Memory B cell (primary cell): ENCODE results near the gene IGLON5.

Experiments used
- ATAC-seq: fragments of 150-1000 bp; cut with Tn5 transposase; 2 replicates; pipeline ENCODE4 v1.10.0; 2021; ENCODE audit warnings: low read depth, mild to moderate bottlenecking, moderate library complexity
- DNase-seq, 2 donors: peaks; one replicate each; pipeline ENCODE4 v3.0.0; 2022; ENCODE audit warnings: low spot score in 2 of 2
- H3K27ac Mint-ChIP-seq: one replicate; pipeline ENCODE4 v1.8.0; 2022; ENCODE audit warnings: mild to moderate bottlenecking, moderate library complexity, mixed read lengths
- H3K27me3 Mint-ChIP-seq: one replicate; pipeline ENCODE4 v1.8.0; 2022; ENCODE audit warnings: mixed read lengths
- H3K36me3 Mint-ChIP-seq: one replicate; pipeline ENCODE4 v1.8.0; 2022; ENCODE audit warnings: mild to moderate bottlenecking, mixed read lengths
- H3K4me1 Mint-ChIP-seq: one replicate; pipeline ENCODE4 v1.8.0; 2022; ENCODE audit warnings: mixed read lengths
- H3K4me3 Mint-ChIP-seq: one replicate; pipeline ENCODE4 v1.8.0; 2022; ENCODE audit warnings: mild to moderate bottlenecking, moderate library complexity, mixed read lengths
- H3K9me3 Mint-ChIP-seq: one replicate; pipeline ENCODE4 v1.8.0; 2022; ENCODE audit warnings: mixed read lengths

The IGLON5 gene

DNA sequence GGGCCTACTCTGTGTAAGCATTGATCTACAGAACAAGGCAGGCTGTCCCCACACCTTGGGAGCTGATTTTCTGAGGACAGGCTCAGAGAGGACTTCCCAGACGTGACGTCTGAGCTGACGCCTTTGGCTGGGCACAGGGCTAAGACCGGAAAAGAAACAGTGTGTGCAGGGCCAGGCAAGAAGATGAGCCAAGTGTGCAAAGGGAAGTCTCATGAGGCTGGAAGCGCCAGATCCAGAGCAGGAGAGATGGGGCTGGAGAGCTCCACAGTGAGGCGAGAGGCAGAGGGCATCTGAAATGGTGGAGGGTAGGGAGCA, 12.7 kb downstream of the IGLON5 start:
- Mint-ChIP-seq H3K27ac (no peak overlapping the region), H3K4me3 (no peak overlapping the region), H3K9me3 (peaks cover 3% of the 10 kb centered on the region)

DNA sequence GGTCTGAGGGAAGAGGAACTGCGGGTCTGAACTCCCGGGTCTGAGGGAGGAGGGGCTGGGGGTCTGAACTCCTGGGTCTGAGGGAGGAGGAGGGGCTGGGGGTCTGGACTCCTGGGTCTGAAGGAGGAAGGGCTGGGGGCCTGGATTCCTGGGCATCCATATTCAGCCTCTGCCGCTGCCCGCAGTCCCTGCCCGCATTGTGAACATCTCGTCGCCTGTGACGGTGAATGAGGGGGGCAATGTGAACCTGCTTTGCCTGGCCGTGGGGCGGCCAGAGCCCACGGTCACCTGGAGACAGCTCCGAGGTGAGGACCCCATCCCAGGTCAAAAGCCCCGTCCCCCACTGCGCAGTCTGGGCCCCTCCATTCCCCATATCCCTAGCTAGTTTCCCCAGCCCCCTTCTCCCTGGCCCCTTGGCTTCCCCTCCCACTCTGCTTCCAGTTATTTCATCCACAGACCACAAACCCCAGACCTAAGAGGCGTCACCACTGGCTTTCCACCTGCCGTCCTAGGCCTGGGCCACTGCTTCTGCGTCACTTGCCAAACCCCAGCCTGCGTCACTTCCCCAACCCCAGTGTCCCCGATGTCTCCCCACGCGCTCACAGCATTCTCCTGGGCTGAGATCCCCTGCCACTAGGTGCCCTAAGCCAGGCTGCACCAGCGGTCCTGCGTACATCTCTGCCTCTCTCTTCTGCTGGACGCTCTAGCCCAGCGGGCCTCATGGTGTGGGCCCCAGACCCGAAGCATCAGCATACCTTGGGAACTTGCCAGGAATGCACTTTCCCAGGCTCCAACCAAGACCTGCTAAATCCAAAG, 13.9 kb downstream of the IGLON5 start:
- H3K27me3 Mint-ChIP-seq = peaks cover 45% of the 10 kb centered on the region
- no peak overlapping the region for H3K4me3 Mint-ChIP-seq
- H3K36me3 Mint-ChIP-seq = peaks cover 2% of the 10 kb centered on the region
- peak; percentile 75 for ATAC-seq
- H3K27ac Mint-ChIP-seq = no peak overlapping the region
- peaks cover 6% of the 10 kb centered on the region for H3K4me1 Mint-ChIP-seq
- DNase-seq = no peak
- H3K9me3 Mint-ChIP-seq = peaks cover 3% of the 10 kb centered on the region

More for the DNA sequence above, 12.7 kb downstream of the IGLON5 start:
- H3K4me1 Mint-ChIP-seq = peaks cover 3% of the 10 kb centered on the region
- H3K27me3 Mint-ChIP-seq = peaks cover 45% of the 10 kb centered on the region
- no peaks in the 10 kb centered on the region for H3K36me3 Mint-ChIP-seq
- no peak for ATAC-seq
- no peak for DNase-seq

DNA sequence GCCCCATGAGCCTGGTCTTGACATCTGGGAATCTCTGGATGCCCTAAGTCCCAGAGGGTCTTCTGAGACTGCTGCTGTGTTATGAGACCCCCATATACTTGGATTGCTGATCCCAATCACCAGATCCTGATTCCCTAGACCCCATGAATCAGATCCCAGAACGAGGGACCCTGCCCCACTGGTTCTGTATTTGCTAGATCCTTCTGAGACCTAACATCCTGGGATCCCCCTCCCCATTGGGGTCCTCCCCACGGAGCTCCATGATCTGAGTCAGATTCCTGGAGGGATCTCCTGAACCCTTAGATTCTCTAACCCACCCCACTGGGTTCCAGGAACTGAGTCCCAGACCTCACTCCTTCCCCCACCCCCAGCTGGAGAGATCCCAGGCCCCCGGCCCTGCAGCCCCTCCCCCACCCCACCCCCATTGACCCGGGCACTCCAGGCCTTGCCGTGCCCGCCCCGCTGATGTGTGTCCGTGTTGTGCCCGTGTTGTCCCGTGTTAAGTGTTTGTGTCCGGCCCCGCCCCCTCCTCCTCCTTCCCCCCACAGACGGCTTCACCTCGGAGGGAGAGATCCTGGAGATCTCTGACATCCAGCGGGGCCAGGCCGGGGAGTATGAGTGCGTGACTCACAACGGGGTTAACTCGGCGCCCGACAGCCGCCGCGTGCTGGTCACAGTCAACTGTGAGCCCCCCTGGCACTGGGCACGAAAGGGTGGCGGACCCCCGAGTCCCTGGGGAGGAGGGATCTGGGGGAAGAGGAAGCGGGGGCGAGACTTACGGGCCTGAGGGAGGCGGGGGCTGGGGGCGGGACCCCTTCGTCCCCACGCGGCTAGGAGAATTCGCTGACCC, 15.0 kb downstream of the IGLON5 start:
- ATAC-seq (no peak), DNase-seq (no peak)
- Mint-ChIP-seq H3K27me3 (peaks cover 38% of the 10 kb centered on the region), H3K9me3 (peaks cover under 1% of the 10 kb centered on the region), H3K27ac (no peak overlapping the region), H3K4me3 (no peak overlapping the region), H3K36me3 (peaks cover 7% of the 10 kb centered on the region), H3K4me1 (peaks cover 6% of the 10 kb centered on the region)

DNA sequence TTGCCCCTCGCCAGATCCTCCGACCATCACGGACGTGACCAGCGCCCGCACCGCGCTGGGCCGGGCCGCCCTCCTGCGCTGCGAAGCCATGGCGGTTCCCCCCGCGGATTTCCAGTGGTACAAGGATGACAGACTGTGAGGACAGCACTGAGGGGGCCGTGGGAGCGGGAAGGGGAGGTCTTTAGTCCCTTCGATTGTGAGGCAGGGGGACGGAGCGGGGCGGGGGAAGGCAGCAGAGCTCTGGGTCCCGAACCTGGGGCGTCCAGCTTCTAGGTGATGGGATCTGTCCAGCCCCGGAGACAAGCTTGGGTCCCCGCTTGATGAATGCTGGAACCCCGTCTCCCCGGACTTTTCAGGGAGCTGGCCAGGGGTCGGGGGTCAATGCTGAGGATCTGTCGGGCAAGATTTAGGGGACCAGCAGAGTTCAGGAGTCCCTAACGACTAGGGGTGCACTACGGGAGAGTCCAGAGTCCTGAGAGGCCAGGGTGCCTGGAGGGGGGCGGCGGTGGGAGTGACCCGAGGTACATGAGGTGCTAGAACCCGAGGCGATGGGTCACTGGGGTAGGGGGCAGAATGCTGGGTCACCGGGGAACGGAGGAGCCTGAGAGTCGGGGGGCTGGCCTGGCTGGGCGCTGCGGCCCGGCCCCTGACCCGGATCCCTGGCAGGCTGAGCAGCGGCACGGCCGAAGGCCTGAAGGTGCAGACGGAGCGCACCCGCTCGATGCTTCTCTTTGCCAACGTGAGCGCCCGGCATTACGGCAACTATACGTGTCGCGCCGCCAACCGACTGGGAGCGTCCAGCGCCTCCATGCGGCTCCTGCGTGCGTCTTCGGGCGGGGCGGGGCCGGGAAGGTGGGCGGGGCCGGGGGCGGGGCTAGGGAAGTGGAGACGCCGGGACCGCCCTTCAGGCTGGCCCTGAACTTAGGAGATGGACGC, 15.9 kb downstream of the IGLON5 start:
- peaks cover 6% of the 10 kb centered on the region for H3K4me1 Mint-ChIP-seq
- DNase-seq = no peak
- H3K4me3 Mint-ChIP-seq = peak overlapping the region; percentile 46
- peaks cover 38% of the 10 kb centered on the region for H3K27me3 Mint-ChIP-seq
- peak overlapping the region; percentile 43 for H3K27ac Mint-ChIP-seq
- peak; percentile 65 for ATAC-seq
- no peaks in the 10 kb centered on the region for H3K9me3 Mint-ChIP-seq
- peaks cover 12% of the 10 kb centered on the region for H3K36me3 Mint-ChIP-seq

DNA sequence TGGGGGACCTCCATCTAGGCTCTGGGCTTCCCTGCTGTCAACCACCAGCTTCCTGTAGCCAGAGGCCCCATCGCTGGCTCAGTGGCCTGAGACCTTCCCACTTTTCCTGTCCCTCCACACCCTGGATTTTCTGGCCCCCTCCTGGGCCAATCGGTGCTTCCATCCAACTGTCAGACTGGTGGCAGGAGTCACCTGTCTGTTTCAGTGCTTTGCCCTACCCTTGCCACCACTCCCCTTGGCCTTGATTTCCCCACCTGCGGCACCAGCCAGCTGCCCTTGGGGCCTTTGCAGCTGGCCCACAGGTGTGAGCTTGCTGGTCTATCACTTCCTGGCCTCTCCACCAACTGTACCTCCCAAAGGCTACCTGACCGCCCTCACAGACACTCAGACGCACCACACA, 18.0 kb downstream of the IGLON5 start:
- Mint-ChIP-seq H3K27me3 (peaks cover 22% of the 10 kb centered on the region), H3K4me1 (peaks cover 6% of the 10 kb centered on the region), H3K36me3 (peaks cover 12% of the 10 kb centered on the region), H3K4me3 (no peak overlapping the region), H3K27ac (no peak overlapping the region), H3K9me3 (no peaks in the 10 kb centered on the region)
- DNase-seq (no peak), ATAC-seq (no peak)

DNA sequence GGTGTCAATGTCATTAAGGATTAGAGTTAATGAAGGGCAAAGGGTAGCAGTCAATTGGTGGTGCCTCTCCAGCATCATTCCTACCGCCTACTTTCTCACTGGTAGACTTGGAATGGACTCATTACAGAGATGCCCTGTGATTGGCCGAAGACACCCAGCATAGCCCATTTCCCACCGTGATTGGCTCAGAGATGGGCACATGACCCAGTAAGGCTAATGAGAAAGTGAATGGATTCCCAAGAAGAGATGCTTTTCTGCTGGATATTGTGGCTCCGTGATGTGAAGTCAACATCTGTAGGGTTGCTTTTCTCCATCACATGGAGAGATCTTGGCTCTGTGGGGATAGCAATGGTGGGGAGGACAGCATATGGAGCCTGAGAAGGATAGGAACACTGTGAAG, 18.9 kb downstream of the IGLON5 start:
- ATAC-seq = no peak
- H3K9me3 Mint-ChIP-seq = no peaks in the 10 kb centered on the region
- H3K4me3 Mint-ChIP-seq = no peak overlapping the region
- peaks cover 12% of the 10 kb centered on the region for H3K36me3 Mint-ChIP-seq
- no peak for DNase-seq
- H3K27ac Mint-ChIP-seq = no peak overlapping the region
- peaks cover 6% of the 10 kb centered on the region for H3K4me1 Mint-ChIP-seq
- peaks cover 20% of the 10 kb centered on the region for H3K27me3 Mint-ChIP-seq

DNA sequence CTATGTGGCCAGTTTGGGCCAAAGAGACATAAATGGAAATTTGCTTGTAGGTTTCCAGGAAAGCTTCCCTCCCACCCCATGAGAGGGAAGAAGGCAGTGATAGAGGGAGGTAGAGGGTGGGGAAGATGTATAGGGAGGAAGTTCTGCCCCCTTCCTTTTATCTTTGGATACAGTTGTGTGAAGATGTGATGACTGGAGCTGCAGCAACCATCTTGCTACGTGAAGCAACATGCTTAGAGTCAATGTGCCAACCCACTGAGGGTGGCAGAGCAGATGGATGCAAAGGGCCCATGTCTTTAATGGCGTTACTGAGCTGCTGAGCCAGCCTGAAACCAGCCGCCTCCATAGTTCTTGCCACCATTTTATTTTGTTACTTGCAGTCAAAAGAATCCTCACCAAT, 19.7 kb downstream of the IGLON5 start:
- H3K27ac Mint-ChIP-seq = no peak overlapping the region
- no peak overlapping the region for H3K4me3 Mint-ChIP-seq
- no peaks in the 10 kb centered on the region for H3K9me3 Mint-ChIP-seq
- DNase-seq (no peak), ATAC-seq (no peak)
- H3K4me1 Mint-ChIP-seq = peaks cover 6% of the 10 kb centered on the region
- H3K36me3 Mint-ChIP-seq = peaks cover 12% of the 10 kb centered on the region
- H3K27me3 Mint-ChIP-seq = peaks cover 13% of the 10 kb centered on the region

DNA sequence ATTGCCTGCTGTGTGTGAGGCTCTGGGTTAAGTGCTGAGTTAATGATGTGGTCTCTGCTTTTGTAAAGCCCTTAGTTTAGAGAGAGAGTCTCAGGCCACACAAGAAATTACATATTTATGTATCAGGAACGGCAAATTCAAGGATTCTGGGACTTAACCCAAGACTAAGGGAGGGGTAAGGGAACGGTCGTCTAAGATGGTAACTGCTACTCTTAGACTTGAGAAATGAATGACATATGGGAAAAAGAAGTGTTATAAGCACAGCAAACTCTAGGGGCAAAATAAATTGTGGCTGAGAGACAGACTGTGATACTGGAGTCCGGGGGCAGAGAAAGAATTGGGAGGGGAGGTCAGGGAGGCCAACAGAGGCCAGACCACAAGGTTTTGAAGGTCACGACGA, 20.3 kb downstream of the IGLON5 start:
- no peak overlapping the region for H3K27ac Mint-ChIP-seq
- peaks cover 11% of the 10 kb centered on the region for H3K27me3 Mint-ChIP-seq
- ATAC-seq (no peak), DNase-seq (no peak)
- H3K36me3 Mint-ChIP-seq = peaks cover 14% of the 10 kb centered on the region
- no peak overlapping the region for H3K4me3 Mint-ChIP-seq
- no peaks in the 10 kb centered on the region for H3K9me3 Mint-ChIP-seq
- H3K4me1 Mint-ChIP-seq = peaks cover 6% of the 10 kb centered on the region

DNA sequence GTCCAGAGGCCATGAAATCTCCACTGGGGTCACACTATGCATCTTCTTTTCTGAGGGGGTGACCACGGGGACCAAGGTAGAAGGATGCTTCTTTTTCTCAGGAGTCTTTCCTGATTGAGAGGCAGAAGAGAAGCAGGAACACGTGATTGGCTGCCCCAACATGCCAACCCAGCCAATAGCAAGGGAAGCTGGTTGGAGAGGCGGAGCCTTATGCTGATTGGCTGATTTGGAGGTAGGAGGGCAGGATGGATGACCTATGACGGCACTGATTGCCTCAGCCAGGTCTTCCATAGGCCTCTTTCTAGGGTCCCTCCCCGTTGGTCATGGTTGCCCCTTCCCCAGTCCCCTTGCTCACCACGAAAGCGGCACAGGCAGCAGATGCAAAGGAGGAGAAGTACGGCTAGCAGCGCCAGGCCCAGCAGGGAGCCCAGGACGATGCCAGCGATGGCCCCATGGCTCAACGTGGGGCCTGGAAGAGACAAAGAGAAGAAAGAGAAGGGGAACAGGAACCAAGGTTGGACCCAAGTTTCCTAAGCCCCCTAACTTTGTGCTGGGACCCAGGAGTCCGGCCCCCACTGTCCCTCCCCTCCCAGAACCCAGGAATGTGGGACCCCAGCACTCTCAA, 22.5 kb downstream of the IGLON5 start:
- H3K27ac Mint-ChIP-seq = no peak overlapping the region
- H3K27me3 Mint-ChIP-seq = peaks cover 6% of the 10 kb centered on the region
- peaks cover 6% of the 10 kb centered on the region for H3K4me1 Mint-ChIP-seq
- no peak for ATAC-seq
- peaks cover 14% of the 10 kb centered on the region for H3K36me3 Mint-ChIP-seq
- DNase-seq = no peak
- H3K4me3 Mint-ChIP-seq = no peak overlapping the region
- no peaks in the 10 kb centered on the region for H3K9me3 Mint-ChIP-seq

DNA sequence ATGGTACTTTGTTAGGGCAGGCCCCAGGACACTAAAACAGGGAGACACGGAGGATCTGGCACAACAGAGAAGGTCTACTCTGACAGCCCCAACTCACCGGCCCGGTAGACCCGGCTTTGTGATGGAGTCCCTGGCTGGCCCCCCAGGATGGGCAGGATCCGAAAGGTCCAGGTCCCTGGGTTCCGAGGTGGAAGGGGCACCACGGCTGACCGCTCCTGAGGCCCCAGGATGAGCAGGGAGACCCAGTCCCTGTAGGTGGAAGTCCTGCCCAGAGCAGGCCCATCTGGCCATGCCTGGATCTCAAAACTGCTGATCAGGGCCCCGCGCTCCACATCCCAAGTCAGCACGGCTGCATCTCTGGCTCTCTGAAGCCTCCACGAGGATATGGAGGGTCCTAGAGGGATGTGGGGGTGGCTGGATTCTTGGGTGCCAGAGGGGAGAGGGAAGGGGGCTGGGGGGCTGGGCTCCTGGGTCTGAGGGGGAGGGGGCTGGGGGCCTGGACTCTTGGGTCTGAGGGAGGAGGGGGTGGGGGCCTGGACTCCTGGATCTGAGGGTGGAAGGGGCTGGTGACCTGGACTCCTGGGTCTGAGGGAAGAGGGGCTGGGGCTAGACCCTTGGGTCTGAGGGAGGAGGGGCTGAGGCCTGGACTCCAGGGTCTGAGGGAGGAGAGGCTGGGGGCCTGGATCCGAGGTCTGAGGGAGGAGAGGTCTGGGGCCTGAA, 25.9 kb downstream of the IGLON5 start:
- Mint-ChIP-seq H3K27ac (no peak overlapping the region), H3K36me3 (peaks cover 2% of the 10 kb centered on the region), H3K4me1 (peaks cover 15% of the 10 kb centered on the region), H3K27me3 (no peaks in the 10 kb centered on the region), H3K9me3 (no peaks in the 10 kb centered on the region), H3K4me3 (no peak overlapping the region)
- ATAC-seq (no peak), DNase-seq (no peak)

DNA sequence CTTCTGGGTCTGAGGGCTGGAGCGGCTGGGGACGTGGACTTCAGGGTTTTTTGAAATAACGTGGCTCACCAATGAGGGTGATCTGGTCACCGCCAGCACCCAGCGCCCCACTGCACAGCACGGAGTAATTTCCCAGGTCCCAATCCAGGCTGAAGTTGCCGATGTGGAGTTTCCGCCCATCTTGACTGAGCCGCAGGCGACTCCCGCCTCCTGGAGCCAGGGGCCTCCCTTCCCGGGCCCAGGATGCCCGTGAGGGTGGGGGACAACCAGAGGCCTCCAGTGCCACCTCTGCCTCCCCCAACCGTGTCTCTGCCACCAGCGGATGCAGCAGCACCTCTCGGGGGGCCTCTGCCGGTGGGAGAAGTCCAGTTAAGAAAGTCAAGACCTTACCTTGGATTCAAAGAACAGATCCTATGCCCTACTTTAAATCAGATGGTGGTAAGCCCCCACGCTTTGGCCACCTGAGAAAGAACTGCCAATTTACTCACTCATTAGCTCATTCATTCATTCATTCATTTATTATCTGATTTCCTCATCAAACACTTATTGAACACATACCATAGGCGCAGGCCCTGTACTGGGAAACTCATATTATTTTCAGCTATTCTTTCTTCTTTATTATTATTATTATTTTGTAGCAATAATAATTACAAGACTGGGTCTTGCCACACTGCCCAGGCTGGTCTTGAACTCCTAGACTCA, 26.6 kb downstream of the IGLON5 start:
- no peak for DNase-seq
- Mint-ChIP-seq H3K4me3 (peak overlapping the region; percentile 98), H3K4me1 (peaks cover 22% of the 10 kb centered on the region), H3K36me3 (peaks cover 2% of the 10 kb centered on the region), H3K9me3 (no peaks in the 10 kb centered on the region), H3K27ac (no peak overlapping the region), H3K27me3 (no peaks in the 10 kb centered on the region)
- ATAC-seq = no peak

DNA sequence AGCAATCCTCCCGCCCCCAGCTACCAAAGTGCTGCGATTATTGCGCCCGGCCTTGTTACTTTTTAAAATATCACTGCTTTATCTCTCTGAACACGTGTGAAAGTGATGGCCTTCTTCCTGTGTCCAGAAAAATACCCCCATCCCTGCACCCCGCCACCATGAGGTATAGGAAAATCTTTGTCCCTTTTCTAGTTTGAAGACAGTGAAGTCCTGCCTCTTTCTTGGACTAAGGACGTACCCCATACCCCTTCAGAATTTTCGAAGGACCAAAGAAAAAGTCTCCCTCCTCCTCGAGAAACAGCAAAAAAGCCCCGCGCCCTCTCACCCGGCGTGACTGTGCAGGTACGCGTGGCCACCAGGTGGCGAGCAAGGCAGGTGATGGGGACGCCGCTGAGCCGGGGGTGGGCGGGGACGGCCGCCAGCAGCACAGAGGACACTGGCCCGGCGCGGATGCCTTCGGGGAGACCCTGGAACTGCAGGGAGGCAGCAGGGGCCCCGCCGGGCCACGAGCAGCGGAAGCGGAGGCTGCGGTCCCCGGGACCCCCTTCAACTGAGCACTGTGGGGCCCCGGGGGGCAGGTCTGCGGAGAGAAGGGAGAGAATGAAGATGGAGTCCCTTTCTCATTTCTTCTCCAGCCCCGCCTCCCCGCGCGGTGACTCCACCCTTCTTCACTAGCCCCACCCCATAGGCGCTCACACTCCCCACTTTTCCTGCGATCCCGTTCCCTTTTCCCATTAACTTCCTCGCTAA, 27.3 kb downstream of the IGLON5 start:
- no peaks in the 10 kb centered on the region for H3K9me3 Mint-ChIP-seq
- H3K4me1 Mint-ChIP-seq = peaks cover 24% of the 10 kb centered on the region
- H3K27ac Mint-ChIP-seq = peak overlapping the region; percentile 53
- H3K4me3 Mint-ChIP-seq = peak overlapping the region; percentile 98
- ATAC-seq = peak; percentile 70
- H3K27me3 Mint-ChIP-seq = no peaks in the 10 kb centered on the region
- H3K36me3 Mint-ChIP-seq = peaks cover 2% of the 10 kb centered on the region
- DNase-seq = peak; percentile 86 to 92
